Liver (tissue), 3 donors: ENCODE data around the gene CHD1.

Source experiments
- CTCF ChIP-seq: fragments of 150-350 bp; IDR thresholded peaks from 2 replicates; pipeline ENCODE4 v1.5.1; 2017; ENCODE audit warnings: improper control_type of control experiment, low read depth, low read length; ENCODE audit not compliant: missing input control
- FOXA2 ChIP-seq: IDR thresholded peaks from 2 replicates; pipeline ENCODE4 v1.6.1; 2016; ENCODE audit warnings: antibody characterized with exemption
- GABPA ChIP-seq, 2 donors: IDR thresholded peaks in 1 of 2; conservative IDR thresholded peaks in 1 of 2; 2 replicates each; pipeline ENCODE4 v1.6.1; 2016; ENCODE audit warnings: antibody characterized with exemption in 2 of 2, mild to moderate bottlenecking in 1 of 2, moderate library complexity in 1 of 2
- HNF4A ChIP-seq, 2 donors: conservative IDR thresholded peaks; 2 replicates each; pipeline ENCODE4 v1.6.1; 2016; ENCODE audit warnings: antibody characterized with exemption in 2 of 2, mild to moderate bottlenecking in 2 of 2
- TAF1 ChIP-seq: conservative IDR thresholded peaks from 2 replicates; pipeline ENCODE4 v1.6.1; 2016; ENCODE audit warnings: antibody characterized with exemption, mild to moderate bottlenecking
- YY1 ChIP-seq: IDR thresholded peaks from 2 replicates; pipeline ENCODE4 v1.6.1; 2016; ENCODE audit warnings: antibody characterized with exemption, mild to moderate bottlenecking
- donor health status: healthy.
- donor health status: healthy.

DNA sequence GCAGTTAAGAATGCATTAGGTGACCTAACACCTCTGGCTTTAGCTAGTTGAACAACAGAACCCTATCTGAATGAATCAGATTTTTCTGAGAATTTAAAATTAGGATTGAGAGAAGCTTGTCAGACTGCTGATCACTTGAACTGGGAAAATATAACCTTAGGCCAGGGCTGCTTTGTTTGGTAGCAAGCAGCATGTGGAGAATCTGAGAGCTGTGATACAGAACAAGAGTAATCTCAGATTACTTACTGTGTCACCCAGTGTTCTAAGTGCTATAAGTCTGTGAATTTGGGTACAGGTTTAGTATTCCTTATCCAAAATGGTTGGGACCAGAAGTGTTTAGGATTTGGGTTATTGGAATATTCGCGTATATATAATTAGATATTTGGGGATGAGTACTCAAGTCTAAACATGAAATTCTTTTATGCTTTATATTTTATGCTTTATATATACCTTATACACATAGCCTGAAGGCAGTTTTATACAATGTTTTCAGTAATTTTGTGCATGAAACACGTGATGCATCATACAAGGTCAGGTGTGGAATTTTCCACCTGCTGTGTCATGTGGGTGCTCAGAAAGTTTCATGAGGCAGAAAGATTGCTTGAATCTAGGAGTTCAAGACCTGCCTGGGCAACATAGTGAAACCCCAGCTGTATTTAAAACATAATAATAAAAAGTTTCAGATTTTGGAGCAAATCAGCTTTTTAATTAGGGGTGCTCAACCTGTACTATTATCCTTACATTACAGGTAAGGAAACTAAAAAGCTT is 8.3 kb upstream of the CHD1 start:
- no peak for TF ChIP-seq CTCF
- TF ChIP-seq GABPA (IDR thresholded peaks at IDR 0.05 in 1 of 2, conservative IDR thresholded peaks at IDR 0.05 in 1 of 2): no peak
- no peak for TF ChIP-seq YY1
- TF ChIP-seq TAF1: no peak
- TF ChIP-seq HNF4A (conservative IDR thresholded peaks at IDR 0.05): no peak
- TF ChIP-seq FOXA2: no peak
